GM12864 (cell line): Measurements from ENCODE around the gene MRPL52.

Experiments used
- DNase-seq: peaks from one replicate; pipeline ENCODE4 v3.0.0-alpha.2; 2011; ENCODE audit warnings: low read depth
- H3K4me3 ChIP-seq: 2 replicates; pipeline ENCODE4 v1.5.1; 2011; ENCODE audit warnings: mild to moderate bottlenecking, low read depth, low read length, control low read depth
- CTCF ChIP-seq: IDR thresholded peaks from 2 replicates; pipeline ENCODE4 v1.5.1; 2011; ENCODE audit warnings: low read depth, mild to moderate bottlenecking, moderate library complexity, low read length, control low read depth, inconsistent platforms; ENCODE audit errors: missing control alignments

Gene MRPL52

GRCh38 chr14:22835505-22835904 is 5.8 kb downstream of the MRPL52 start:
- no peak for DNase-seq
- TF ChIP-seq CTCF = no peak
- H3K4me3 ChIP-seq = no peak overlapping the region

GRCh38 chr14:22836301-22837113 is 6.8 kb downstream of the MRPL52 start, which contains the start of gene MMP14:
Gene MMP14 (plus strand): TSS chr14:22836585. CDS start chr14:22836818, 233 bp downstream.
- H3K4me3 ChIP-seq = no peak within 1 kb of the TSS
- DNase-seq = no peak
- no peak for TF ChIP-seq CTCF

DNA sequence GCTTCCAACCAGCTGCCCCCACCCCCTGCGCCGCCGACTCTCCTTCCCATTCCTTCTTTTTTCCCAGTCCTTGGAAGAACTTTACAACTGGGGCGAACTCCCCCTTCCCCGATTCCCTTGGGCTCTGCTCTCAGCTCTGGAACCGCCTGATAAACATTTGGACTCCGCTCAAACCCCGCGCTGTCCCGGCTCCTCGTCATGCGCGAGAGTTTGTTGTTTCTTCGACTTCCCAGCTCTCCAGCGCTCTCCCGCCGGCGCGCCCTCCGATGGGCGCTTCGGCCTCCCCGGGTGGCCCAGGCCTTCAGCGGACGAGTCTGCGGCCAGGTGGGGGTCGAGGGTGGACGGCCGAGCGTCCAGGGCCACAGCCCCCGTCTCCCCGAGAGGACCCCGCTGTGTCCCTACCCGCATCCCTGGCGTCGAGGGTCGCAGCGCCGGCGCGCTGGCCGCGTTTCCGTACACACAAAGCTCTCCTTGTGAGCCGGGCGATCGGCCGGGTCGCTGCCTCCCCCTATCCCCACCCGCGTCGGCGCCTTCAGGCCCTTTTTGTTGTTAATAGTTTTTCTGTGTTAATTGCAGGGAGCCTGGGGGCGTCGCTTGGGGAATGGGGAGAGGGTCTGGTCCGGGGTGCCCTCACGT is 7.5 kb downstream of the MRPL52 start:
- no peak for TF ChIP-seq CTCF
- no peak for DNase-seq
- H3K4me3 ChIP-seq = no peak overlapping the region

GRCh38 chr14:22837750-22838538 is 8.3 kb downstream of the MRPL52 start:
- no peak for DNase-seq
- no peak overlapping the region for H3K4me3 ChIP-seq
- TF ChIP-seq CTCF = no peak

- no peak overlapping the region for H3K4me3 ChIP-seq
- DNase-seq = no peak
- TF ChIP-seq CTCF = no peak
Observed at GRCh38 chr14:22838631-22839041, 8.9 kb downstream of the MRPL52 start.

DNA sequence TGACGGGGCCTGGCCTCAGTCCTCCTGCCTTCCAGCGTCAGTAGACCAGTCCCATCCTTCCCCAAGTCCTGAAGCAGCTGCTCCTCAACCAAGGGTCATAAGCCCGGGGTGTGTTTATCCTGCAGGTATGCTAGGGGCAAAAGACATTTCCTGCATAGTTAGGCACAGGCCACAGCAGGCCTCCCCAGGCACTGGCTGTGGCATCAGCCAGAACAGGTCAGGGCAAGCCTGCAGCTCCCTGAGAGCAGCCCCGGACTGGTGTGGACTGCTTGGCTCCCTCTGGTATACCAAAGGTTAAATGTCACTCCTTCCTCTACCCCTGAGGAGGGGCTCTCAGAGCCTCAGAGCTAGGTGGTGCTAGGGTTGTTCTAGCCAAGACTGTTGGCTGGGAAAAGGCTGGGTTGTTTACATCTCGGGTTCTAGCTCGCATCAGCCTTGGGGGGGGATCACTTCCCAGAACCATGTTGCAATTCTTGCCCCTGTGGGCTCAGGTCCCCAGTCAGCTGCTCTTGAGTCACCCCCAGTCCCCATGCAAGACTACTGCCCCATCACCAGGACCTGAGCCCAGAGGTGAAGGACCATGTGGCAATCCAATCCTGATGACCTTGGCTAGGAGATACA is 9.6 kb downstream of the MRPL52 start:
- no peak for DNase-seq
- TF ChIP-seq CTCF = no peak

More for the DNA sequence above, 9.6 kb downstream of the MRPL52 start:
- no peak overlapping the region for H3K4me3 ChIP-seq
